LNCaP clone FGC (cell line): ENCODE results near the gene SH3BP2.

Source experiments
- DNase-seq: peaks from one replicate; pipeline ENCODE4 v3.0.0-alpha.2; 2011; ENCODE audit warnings: low read depth
- H3K4me3 ChIP-seq: 2 replicates; pipeline ENCODE4 v1.5.1; 2011; ENCODE audit warnings: mild to moderate bottlenecking, low read depth, low read length, control low read depth
- TF ChIP-seq, protein P1 (sequence below): IDR thresholded peaks from 2 replicates; pipeline ENCODE4 v1.5.1; 2012; ENCODE audit warnings: mild to moderate bottlenecking; ENCODE audit not compliant: control insufficient read depth, insufficient read depth; ENCODE audit errors: extremely low read depth

Gene SH3BP2

DNA sequence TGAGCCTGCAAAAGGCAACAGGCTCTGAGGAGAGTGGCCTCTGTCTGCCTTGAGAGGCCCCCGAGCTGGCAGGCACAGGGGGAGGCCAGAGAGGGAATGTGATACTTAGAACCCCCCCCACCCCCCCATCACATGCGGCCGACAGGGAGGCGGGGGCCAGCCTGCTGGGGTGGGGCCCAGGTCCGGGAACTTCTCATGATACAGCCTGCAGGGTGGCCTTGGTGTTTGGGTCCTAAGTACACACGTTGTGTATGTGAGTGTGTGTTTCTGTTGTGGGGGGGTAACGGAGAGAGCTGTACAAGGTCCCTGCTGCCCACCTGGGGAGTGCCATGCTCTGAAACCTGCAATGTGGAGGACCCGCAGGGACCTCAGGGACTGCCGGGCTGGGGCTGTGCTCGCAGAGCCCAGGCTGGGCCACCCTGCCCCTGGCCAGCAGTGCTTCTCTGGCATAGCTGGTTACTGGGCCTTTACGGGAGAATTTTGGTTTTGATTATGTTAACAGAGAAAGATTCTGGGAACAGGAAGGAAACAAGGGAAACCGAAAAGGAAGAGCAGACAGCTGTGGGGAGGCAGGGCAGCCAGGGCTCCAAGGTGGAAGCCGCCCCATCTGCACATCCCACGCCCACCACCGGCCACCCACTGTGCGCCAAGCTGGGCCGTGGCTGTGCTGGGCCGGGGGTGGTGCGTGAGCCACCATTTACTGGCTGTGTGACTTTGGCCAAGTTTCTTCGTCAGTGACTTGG is 19.9 kb downstream of the SH3BP2 start:
- peak overlapping the region; percentile 68 for H3K4me3 ChIP-seq
- DNase-seq = no peak
- TF ChIP-seq, protein P1, sequence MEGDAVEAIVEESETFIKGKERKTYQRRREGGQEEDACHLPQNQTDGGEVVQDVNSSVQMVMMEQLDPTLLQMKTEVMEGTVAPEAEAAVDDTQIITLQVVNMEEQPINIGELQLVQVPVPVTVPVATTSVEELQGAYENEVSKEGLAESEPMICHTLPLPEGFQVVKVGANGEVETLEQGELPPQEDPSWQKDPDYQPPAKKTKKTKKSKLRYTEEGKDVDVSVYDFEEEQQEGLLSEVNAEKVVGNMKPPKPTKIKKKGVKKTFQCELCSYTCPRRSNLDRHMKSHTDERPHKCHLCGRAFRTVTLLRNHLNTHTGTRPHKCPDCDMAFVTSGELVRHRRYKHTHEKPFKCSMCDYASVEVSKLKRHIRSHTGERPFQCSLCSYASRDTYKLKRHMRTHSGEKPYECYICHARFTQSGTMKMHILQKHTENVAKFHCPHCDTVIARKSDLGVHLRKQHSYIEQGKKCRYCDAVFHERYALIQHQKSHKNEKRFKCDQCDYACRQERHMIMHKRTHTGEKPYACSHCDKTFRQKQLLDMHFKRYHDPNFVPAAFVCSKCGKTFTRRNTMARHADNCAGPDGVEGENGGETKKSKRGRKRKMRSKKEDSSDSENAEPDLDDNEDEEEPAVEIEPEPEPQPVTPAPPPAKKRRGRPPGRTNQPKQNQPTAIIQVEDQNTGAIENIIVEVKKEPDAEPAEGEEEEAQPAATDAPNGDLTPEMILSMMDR = no peak

DNA sequence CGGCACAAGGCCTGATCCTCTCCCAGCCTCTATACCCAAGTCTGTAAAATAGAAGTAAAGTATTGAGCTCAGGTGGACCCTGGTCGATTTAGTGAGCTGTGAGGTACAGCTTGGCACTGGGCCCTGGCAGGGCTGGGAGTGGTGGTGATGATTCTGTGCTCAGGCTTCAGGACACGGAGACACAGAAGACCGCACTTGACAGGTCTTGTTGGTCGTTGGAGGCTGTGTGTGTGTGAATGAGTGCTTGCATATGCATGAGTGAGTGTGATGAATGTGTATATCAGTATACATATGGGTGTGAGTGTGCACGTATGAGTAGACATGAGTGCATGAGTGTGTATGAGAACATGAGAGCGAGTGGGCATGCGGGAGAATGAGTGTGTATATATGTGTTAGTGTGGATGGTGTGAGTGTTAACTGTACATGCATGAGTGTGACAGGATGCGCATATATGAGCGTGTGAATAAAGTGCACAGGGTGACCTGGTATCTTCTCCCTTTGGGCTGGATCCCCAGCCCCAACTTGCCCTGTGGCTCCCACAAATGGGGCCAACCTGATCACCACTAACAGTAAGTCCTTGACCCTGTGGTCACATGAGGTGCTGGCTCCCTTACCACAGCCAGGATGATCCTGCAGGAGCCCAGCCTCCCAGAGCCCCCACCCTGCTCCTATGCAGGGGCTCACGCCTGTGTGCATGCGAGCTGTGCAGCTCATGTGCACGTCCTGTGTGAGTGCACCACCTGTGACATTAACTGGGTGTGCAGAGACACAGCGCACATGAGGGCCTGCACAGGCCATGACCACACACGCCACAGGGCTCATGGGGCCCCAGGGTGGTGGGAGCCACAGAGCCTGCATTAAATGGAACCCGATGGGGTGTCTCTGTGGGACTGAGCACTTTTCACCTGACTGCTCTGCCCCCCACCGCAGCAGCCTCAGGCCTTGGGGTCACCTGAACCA is 20.8 kb downstream of the SH3BP2 start:
- TF ChIP-seq, protein P1 = no peak
- peak overlapping the region; percentile 68 for H3K4me3 ChIP-seq
- no peak for DNase-seq

DNA sequence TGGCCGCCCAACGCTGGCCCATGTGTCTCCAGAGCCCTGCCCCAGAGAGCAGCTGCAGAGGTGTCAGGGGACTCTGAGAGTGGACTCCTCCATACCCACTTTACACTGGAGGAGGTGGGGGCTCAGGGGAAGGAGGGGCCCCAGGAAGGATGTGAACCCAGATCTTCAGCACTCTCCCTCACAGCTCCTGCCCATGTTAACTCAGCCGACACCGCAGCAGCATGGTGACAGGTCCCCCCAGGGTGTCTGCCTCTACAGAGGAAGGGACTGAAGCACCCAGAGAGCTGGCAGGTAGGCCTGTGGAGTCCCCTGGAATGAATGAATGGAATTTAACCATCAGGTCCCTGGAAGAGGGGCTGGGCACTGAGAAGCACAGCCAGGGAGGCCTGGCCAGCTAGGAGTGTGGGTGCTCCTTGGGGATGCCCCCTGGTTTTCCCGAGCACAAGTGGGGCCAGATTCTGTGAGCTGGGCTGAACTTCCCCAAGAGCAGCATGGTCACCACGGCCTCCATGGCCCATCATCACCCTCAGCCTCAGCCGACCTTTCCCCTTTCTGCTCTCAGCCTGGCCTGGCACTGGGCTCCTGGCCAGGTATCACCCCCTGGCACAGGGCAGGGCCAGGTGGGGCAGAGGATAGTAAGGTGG is 21.9 kb downstream of the SH3BP2 start:
- H3K4me3 ChIP-seq = no peak overlapping the region
- TF ChIP-seq, protein P1 = no peak
- no peak for DNase-seq

DNA sequence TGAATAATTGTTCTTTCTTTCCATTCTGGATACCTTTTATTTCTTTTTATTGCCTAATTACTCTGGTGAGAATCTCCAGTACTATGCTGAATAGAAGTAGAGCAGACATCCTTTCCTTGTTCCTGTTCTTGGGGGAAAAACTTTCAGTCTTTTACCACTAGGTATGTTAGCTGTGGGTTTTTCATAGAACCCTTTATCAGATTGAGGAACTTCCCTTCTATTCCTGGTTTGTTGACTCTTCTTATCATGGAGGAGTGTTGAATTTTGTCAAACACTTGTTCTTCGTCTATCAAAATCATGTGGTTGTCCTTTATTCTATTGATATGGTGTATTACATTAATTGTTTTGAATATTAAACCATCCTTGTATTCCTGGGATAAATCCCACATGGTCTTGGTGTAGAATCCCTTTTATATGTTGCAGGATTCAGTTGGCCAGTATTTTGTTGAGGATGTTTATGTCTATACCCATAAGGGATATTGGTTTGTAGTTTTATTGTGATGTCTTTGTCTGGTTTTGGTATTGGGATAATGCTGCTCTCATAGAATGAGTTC is 23.6 kb downstream of the SH3BP2 start:
- no peak overlapping the region for H3K4me3 ChIP-seq
- TF ChIP-seq, protein P1 = no peak
- no peak for DNase-seq

DNA sequence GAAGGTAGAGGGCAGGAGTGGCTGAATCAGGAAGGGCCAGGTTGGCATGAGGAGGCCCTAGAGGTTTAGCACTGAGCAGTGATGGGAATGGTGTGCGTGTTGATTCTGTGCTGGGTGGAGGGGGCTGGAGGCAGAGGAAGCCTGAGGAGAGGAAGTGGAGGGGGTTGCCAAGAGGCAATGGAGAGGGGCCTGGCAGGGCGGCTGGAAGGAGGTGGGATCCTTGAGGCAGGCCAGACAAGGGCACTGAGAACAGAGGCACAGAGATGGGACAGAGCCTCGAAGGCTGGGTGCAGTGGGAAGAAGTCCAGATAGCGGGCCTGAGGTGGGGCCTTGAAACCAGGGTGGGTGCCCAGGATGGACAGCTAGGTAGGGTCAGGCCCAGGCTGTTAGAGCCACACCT is 24.3 kb downstream of the SH3BP2 start:
- H3K4me3 ChIP-seq = no peak overlapping the region
- no peak for DNase-seq
- TF ChIP-seq, protein P1 = no peak

DNA sequence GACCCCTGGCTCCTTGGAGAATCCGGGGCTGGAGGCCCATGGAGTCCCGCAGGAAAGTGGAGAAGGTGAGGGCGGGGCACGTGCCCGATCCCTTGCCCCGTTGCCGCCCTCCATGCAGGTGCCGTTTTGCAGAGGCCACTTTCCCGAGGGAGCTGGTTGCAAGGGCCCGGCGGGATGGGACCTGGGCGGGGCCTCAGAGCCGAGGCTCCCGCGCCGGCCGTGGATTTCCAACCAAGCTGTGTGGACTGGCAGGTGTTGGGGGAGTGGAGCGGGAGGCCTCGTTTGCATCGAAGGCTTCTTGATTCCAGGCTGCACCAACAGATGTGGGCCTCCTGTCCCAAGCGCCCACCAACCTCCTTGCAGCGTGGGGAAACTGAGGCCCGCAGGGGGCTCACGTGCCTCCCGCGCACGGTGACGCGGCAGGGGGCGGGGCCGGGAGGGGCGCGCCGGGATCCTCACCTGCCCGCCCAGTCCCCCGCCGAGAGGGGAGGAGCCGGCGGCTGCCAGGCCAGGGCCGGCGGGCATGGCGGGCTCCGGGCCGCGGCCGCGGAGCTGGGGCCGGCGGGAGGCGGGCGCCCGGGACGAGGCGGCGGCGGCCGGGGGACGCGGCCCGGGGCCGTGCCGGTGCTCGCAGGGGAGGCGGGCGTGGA is 24.9 kb downstream of the SH3BP2 start:
- DNase-seq = no peak
- peak overlapping the region; percentile 63 for H3K4me3 ChIP-seq
- TF ChIP-seq, protein P1 = no peak
